GM13977 (cell line): ENCODE results near the gene KATNB1.
A peak's percentile ranks its signal among the peaks of the same experiment; 100 is the strongest.

Experiments used
- DNase-seq: peaks from one replicate; pipeline ENCODE4 v3.0.0; 2012; ENCODE audit warnings: low spot score
- in situ Hi-C: fragments of 300-500 bp; cut with MboI; formaldehyde crosslinking; loops from one replicate; pipeline ENCODE4 v1.12.0; 2022; ENCODE audit warnings: low sequenced_read_pairs, low pct_unique_long_range_greater_than_20kb, mixed read lengths, inconsistent platforms; ENCODE audit not compliant: unreplicated experiment
- TF ChIP-seq, protein P1 (sequence below): IDR thresholded peaks from 2 replicates; pipeline ENCODE4 v1.5.1; 2012; ENCODE audit warnings: mild to moderate bottlenecking, control low read depth; ENCODE audit not compliant: insufficient read depth; ENCODE audit errors: extremely low read depth, missing control alignments

The KATNB1 gene

GRCh38 chr16:57734925-57735754 lies 430 bp upstream of the KATNB1 start:
- TF ChIP-seq, protein P1, sequence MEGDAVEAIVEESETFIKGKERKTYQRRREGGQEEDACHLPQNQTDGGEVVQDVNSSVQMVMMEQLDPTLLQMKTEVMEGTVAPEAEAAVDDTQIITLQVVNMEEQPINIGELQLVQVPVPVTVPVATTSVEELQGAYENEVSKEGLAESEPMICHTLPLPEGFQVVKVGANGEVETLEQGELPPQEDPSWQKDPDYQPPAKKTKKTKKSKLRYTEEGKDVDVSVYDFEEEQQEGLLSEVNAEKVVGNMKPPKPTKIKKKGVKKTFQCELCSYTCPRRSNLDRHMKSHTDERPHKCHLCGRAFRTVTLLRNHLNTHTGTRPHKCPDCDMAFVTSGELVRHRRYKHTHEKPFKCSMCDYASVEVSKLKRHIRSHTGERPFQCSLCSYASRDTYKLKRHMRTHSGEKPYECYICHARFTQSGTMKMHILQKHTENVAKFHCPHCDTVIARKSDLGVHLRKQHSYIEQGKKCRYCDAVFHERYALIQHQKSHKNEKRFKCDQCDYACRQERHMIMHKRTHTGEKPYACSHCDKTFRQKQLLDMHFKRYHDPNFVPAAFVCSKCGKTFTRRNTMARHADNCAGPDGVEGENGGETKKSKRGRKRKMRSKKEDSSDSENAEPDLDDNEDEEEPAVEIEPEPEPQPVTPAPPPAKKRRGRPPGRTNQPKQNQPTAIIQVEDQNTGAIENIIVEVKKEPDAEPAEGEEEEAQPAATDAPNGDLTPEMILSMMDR = no peak
- DNase-seq = peak; percentile 98
- in situ Hi-C loops = no loop called here

DNA sequence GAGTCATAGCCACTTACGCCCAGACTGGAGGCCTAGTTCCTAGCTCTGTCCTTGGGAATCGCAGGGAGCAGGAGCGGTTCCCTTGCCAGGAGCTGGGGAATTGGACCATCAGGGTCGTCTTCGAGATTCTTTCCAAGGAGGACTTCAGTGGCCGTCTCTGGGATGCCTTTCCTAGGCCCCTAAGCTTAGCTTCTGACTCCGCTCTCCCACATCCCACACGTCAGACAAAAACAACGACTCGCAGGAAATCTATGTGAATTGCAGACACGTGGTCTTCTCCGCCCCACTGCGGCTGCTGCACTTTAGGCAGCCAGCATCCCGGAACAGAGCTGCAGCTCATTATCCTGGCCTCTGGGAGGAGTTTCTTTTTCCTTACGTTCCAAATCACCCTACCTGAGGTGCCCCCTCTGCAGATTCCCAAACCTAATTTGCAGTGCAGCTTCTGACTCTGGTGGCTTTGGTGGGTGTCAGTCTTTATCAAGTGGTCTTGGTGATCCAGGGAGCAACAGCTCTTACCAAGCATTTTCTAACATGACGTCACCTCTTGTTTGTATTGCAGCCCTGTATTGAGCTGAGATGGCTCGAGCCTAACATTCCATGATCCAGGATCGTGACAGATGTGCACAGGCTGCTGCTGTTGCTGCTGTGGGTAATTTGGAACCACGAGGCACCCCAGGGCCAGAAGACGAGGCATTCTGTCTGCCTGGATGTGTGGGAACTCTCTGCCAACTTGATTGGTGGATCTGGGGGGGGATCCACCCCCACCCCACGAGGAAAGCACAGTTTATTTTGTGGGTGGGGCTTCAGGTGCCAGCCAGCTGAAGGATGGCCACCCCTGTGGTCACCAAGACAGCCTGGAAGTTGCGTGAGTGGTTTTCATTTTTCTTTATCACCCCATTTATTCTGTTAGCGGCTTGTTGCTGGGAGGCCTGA lies 1.1 kb downstream of the KATNB1 start:
- no peak for DNase-seq
- TF ChIP-seq, protein P1 = peak; percentile 14
- in situ Hi-C loops = no loop called here

DNA sequence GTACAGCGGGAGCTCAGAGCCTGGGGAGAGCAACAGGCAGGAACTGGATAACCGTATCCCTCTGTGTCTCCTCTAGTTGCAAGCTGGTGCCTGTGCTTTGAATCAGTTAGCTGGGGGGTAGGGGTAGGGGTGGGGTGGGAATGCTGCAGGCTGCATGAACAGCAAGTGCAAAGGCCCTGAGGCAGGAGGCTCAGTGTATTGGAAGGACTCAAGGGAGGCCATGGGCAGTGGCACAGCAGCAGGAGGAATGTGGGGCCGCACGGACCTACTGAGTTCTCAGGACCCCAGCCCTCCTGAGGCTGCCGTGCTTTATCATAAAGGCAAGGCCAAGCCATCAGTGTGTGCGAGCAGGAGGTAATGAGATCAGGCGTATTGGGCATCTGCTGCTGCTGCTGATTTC lies 3.3 kb downstream of the KATNB1 start:
- TF ChIP-seq, protein P1 = no peak
- in situ Hi-C loops = no loop called here

DNA sequence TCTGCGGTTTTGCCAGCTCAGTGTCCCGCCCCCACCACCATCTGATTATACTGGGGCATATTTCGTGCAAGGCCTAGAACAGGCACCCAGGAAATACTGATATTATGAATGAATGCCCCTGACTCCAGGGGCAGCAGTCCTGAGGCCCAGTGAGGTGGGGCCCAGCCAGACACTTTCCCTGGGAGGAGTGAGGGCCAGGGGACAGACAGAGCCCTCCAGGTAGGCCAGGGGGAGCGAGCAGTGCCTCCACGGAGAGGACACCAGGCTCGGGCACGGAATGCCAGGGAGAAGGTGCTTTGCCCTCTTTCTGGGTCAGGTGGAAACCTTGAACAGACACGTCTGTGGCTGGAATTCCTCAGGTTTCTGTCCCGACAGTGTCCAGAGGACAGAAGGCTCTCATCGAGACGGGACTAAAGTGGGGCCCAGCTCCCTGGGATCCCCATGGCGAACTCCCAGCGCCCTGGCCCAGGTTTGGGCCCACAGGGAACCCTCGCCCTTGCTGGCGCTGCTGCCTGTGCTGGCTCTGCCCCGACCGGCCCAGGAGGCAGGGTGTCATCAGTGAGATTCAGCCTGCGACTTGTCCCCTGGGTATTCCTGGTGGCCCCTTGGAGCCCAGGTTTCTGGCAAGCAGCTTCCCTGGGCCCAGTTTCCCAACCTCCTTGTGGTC lies 4.3 kb downstream of the KATNB1 start:
- in situ Hi-C loops = no loop called here
- TF ChIP-seq, protein P1 = no peak
- DNase-seq = no peak

More for the DNA sequence above, 3.3 kb downstream of the KATNB1 start:
- DNase-seq = no peak

DNA sequence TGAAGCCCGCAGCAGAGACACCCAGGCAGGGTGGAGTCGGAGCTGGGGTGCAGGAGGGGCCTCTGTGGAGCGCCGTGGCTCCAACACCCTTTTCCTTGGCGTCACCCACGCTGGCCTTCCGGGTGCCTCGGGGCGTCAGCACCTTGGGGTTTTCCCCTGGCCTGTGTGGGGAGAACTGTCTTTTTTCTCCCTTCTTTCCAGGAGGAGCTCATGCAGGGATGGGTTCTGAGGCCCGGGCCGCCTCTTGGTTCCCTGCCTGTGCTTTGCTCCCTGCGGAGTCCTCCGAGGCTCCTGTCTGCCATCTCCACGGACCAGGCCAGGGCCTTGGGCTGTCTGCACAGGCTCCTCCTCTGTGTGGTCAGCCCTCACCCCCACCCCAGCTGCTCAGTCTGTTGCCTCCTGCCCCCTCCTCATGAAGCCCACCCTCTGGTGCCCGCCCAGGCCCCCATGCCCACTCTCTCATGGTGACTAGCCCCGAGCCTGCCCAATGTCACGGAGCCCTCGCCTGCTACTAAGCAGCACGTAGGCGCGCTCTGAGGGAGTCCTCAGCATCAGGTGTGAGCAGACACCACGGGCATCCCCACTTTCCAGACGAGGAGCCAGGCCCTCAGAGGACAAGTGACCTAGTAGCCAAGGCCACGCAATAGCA lies 5.0 kb downstream of the KATNB1 start:
- in situ Hi-C loops = no loop called here
- no peak for DNase-seq
- TF ChIP-seq, protein P1 = no peak

DNA sequence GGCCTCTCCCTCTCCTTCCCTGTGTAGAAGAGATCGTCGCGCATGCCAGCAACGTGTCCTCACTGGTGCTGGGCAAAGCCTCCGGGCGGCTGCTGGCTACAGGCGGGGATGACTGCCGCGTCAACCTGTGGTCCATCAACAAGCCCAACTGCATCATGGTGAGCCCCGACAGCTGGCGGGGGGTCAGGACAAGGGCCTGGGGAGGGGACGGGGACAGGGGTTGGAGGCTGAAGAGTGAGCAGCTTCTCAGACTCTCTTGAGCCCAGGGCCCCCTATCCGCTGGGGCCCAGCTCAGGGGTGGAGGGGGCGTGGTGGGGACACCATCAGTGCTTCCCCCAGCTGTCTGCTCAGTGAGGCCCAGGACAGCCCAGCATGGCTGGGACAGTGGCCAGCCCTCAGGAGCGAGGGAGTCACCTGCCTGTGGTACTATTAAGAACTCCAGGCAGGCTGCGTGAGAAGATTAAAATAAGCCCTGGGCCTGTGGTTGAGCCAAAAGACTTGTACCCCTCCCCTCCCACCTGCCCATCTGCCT lies 6.2 kb downstream of the KATNB1 start:
- TF ChIP-seq, protein P1 = no peak
- DNase-seq = no peak
- in situ Hi-C loops = no loop called here
